GM12878 (cell line): ENCODE data around the gene SBNO2. TPM values are rescaled to one million over a fixed set of nuclear protein-coding genes. Genes with fewer than 3 reads are reported as not detected.

Experiments
- ATAC-seq: fragments of 200-7000 bp; cut with Tn5 transposase; 3 replicates; pipeline ENCODE4 v1.9.1; 2020; ENCODE audit warnings: mild to moderate bottlenecking, moderate library complexity
- BruUV-seq: library from RNA; stranded (reverse); fragments of 400-500 nt; replicated peaks from 2 replicates; lab custom pipeline; 2021; lab: Mats Ljungman, UMichigan
- CTCF ChIA-PET: fragments of 300-600 bp; sonication (Branson Sonifier 250); formaldehyde crosslinking; extraction: SDS; loops from one replicate; lab custom pipeline; 2021; ENCODE audit warnings: inconsistent platforms; lab: Yijun Ruan, JAX
- POLR2A ChIA-PET: fragments of 350-600 bp; formaldehyde crosslinking; extraction: SDS; loops from one replicate; lab custom pipeline; 2021; ENCODE audit warnings: inconsistent platforms; lab: Charles Lee
- RAD21 ChIA-PET: fragments of 300-600 bp; sonication (Branson Sonifier 250); formaldehyde crosslinking; loops from one replicate; lab custom pipeline; 2023; ENCODE audit warnings: antibody characterized with exemption; ENCODE audit not compliant: unreplicated experiment; lab: Charles Lee
- SMC1A ChIA-PET: fragments of 300-600 bp; sonication (Branson Sonifier 250); formaldehyde crosslinking; loops from one replicate; lab custom pipeline; 2023; ENCODE audit not compliant: unreplicated experiment, uncharacterized antibody; lab: Charles Lee
- DNase-seq: peaks from one replicate; pipeline ENCODE4 v3.0.0-alpha.2; 2011; ENCODE audit warnings: low read depth, low spot score
- FAIRE-seq: peaks from 3 replicates; lab custom pipeline; 2011; peaks lifted over from hg19 to GRCh38; lab: Jason Lieb, UNC
- H2AFZ ChIP-seq: 2 replicates; pipeline ENCODE4 v1.6.0; 2011; ENCODE audit warnings: low read depth, low read length, control low read depth; ENCODE audit not compliant: control insufficient read depth
- H3K27ac ChIP-seq: 2 replicates; pipeline ENCODE4 v1.5.1; 2011; ENCODE audit warnings: control low read depth; ENCODE audit not compliant: control insufficient read depth, insufficient read depth
- H3K27me3 ChIP-seq, 2 experiments: replicated peaks in 1 of 2; 2 replicates each; pipeline versions ENCODE4 v1.6.0 to v1.6.1; 2011; ENCODE audit warnings: low read length in 1 of 2; ENCODE audit not compliant: control insufficient read depth in 2 of 2, insufficient read depth in 2 of 2
- H3K36me3 ChIP-seq, 2 experiments: 2 replicates each; pipeline ENCODE4 v1.5.1; 2011; ENCODE audit warnings: low read length in 1 of 2; ENCODE audit not compliant: control insufficient read depth in 2 of 2, insufficient read depth in 2 of 2
- H3K4me1 ChIP-seq: 2 replicates; pipeline ENCODE4 v1.6.1; 2011; ENCODE audit warnings: mild to moderate bottlenecking, low read length, moderate library complexity, mixed read lengths; ENCODE audit not compliant: control insufficient read depth, insufficient read depth
- H3K4me2 ChIP-seq: 2 replicates; pipeline ENCODE4 v1.6.0; 2011; ENCODE audit warnings: control low read depth; ENCODE audit not compliant: control insufficient read depth, insufficient read depth
- H3K4me3 ChIP-seq: fragments of 200-600 bp; sonication (generic); 2 replicates; pipeline ENCODE4 v1.5.1; 2016
- H3K79me2 ChIP-seq: 2 replicates; pipeline ENCODE4 v1.6.0; 2011; ENCODE audit warnings: low read length; ENCODE audit not compliant: control insufficient read depth, insufficient read depth
- H3K9ac ChIP-seq: 2 replicates; pipeline ENCODE4 v1.8.0; 2011; ENCODE audit warnings: low read length, control low read depth, mixed read lengths; ENCODE audit not compliant: control insufficient read depth, insufficient read depth
- H3K9me3 ChIP-seq: replicated peaks from 3 replicates; pipeline ENCODE4 v1.5.1; 2011; ENCODE audit warnings: mild to moderate bottlenecking, low read length; ENCODE audit not compliant: control insufficient read depth, insufficient read depth
- H4K20me1 ChIP-seq: 2 replicates; pipeline ENCODE4 v1.6.0; 2011; ENCODE audit not compliant: control insufficient read depth, insufficient read depth
- E2F8 ChIP-seq: fragments of 450-650 bp; IDR thresholded peaks from 2 replicates; pipeline ENCODE4 v1.6.1; 2018; ENCODE audit warnings: mild to moderate bottlenecking, low read depth, moderate library complexity; ENCODE audit not compliant: partially characterized antibody
- EP300 ChIP-seq, 2 experiments: fragments of 150-350 bp in 1 of 2; IDR thresholded peaks; 2 replicates each; pipeline ENCODE4 v1.6.1; 2011 to 2012; ENCODE audit warnings: low read depth in 2 of 2, low read length in 2 of 2, borderline replicate concordance in 1 of 2, improper control_type of control experiment in 1 of 2, inconsistent platforms in 1 of 2; ENCODE audit not compliant: control insufficient read depth in 1 of 2
- GATAD2B ChIP-seq: fragments of 450-650 bp; conservative IDR thresholded peaks from 2 replicates; pipeline ENCODE4 v1.6.1; 2017; ENCODE audit warnings: low read depth, mild to moderate bottlenecking, moderate library complexity
- NBN ChIP-seq: fragments of 450-650 bp; IDR thresholded peaks from 2 replicates; pipeline ENCODE4 v1.6.1; 2016
- ZBTB33 ChIP-seq: fragments of 450-650 bp; IDR thresholded peaks from 2 replicates; pipeline ENCODE4 v1.6.1; 2017; ENCODE audit warnings: mild to moderate bottlenecking
- WGBS: methylation state at CpG from one replicate; pipeline ENCODE4 v1.1.6; 2016; ENCODE audit warnings: low lambda C conversion rate; ENCODE audit not compliant: insufficient replicate concordance, insufficient coverage; ENCODE audit errors: missing lambda C conversion rate; 5-methylcytosine and 5-hydroxymethylcytosine counted together
- in situ Hi-C: fragments of 300-500 bp; cut with MboI; formaldehyde crosslinking; loops from 9 replicates; pipeline ENCODE4 v1.14.3; 2018; ENCODE audit warnings: mixed read lengths
- intact Hi-C: fragments of 100-400 bp; cut with micrococcal nuclease; formaldehyde crosslinking; loops from one replicate; pipeline ENCODE4 v1.14.2; 2022; ENCODE audit not compliant: unreplicated experiment
- polyA plus RNA-seq, 11 experiments: library from polyadenylated mRNA; depleted of rRNA in 4 of 11; unstranded in 6 of 11; stranded (reverse) in 5 of 11; fragments of >200 nt; fragmentation: Nextera tagmentation in 4 of 11; fragmentation: Illumina TruSeq in 1 of 11; extraction: Ambion mirVana in 4 of 11; extraction: Trizol in 1 of 11; gene quantifications; 1 replicate in 1 of 11; 2 replicates in 10 of 11; pipeline versions ENCODE4 v1.2.1 to v1.2.3, GENCODE V29; 2011 to 2016; ENCODE audit warnings: inconsistent platforms in 2 of 11, missing spikeins in 2 of 11, low read depth in 1 of 11
- total RNA-seq, 4 experiments: library from RNA; depleted of rRNA in 3 of 4; stranded (reverse); fragments of >200 nt in 3 of 4; fragmentation: Illumina TruSeq in 1 of 4; extraction: Trizol in 1 of 4; gene quantifications; 2 replicates each; pipeline versions ENCODE4 v1.2.1 to v1.2.3, GENCODE V29; 2013 to 2021
- TF ChIP-seq, protein P1 (sequence below), 3 experiments: IDR thresholded peaks in 2 of 3; conservative IDR thresholded peaks in 1 of 3; 2 replicates each; pipeline ENCODE4 v1.5.1; 2011; ENCODE audit warnings: low read depth in 3 of 3, low read length in 3 of 3, mild to moderate bottlenecking in 3 of 3, control low read depth in 2 of 3, moderate library complexity in 2 of 3, inconsistent platforms in 1 of 3, mixed read lengths in 1 of 3; ENCODE audit not compliant: control insufficient read depth in 2 of 3, insufficient read depth in 1 of 3; ENCODE audit errors: extremely low read depth in 1 of 3
- TF ChIP-seq, protein P2 (sequence below): IDR thresholded peaks from 2 replicates; pipeline ENCODE4 v1.6.1; 2012; ENCODE audit warnings: low read depth, low read length, improper control_type of control experiment
- TF ChIP-seq, protein P3 (sequence below): fragments of 450-650 bp; IDR thresholded peaks from 2 replicates; pipeline ENCODE4 v1.6.1; 2017; ENCODE audit warnings: borderline replicate concordance

Gene SBNO2
- total and polyA plus RNA-seq, 10 of the 15 experiments (the other 5 are each of a cell fraction or from before 2014, with no cell fraction given): 0.08 to 44.6 (median 5.4) TPM

GRCh38 chr19:1113986-1114483 is 60.0 kb downstream of the SBNO2 start (continued):
- TF ChIP-seq ZBTB33: no peak
- no peak for TF ChIP-seq EP300 (IDR thresholded peaks at IDR 0.05; ENCODE audit: borderline replicate concordance in 1 of 2, control insufficient read depth in 1 of 2, low read depth in 2 of 2, low read length in 2 of 2)

- Histone ChIP-seq H3K79me2 (no peaks in the 10 kb centered on the region), H3K9me3 (no peaks in the 10 kb centered on the region), H3K36me3 (peaks cover 0 to 28% of the 10 kb centered on the region in 2 experiments; a peak in 3 of 4 replicates), H3K9ac (no peak overlapping the region), H2AFZ (no peak overlapping the region), H4K20me1 (no peaks in the 10 kb centered on the region), H3K4me3 (no peak overlapping the region), H3K27ac (no peak overlapping the region), H3K4me1 (0 out of 2 replicates have a peak, but pooled peaks cover 3% of the 10 kb centered on the region), H3K27me3 (no peaks in the 10 kb centered on the region), H3K4me2 (no peak overlapping the region)
- in situ Hi-C loops (no loop called here), intact Hi-C loops (loop anchor here (5.0 kb wide), 1 partner anchor 79 kb away; no protein-coding TSS in a partner anchor)
- no TSS peak for BruUV-seq
- ChIA-PET POLR2A (interaction anchor here (0.6 to 1.4 kb wide), 8 partner anchors 15 to 92 kb away, joined by 3 to 8 read pairs (median 3); no protein-coding TSS in a partner anchor), CTCF (interaction anchor here (0.6 to 3.1 kb wide), 32 partner anchors 9 to 260 kb away, joined by 3 to 49 read pairs (median 4); partner anchors contain the start of genes ABCA7, ARHGAP45, ATP5F1D and CNN2), SMC1A (interaction anchor here (0.9 to 3.1 kb wide), 11 partner anchors 11 to 127 kb away, joined by 3 to 24 read pairs (median 4); partner anchors contain the start of gene RNU6-2), RAD21 (interaction anchor here (0.6 to 3.0 kb wide), 29 partner anchors 10 to 156 kb away, joined by 3 to 38 read pairs (median 4); partner anchors contain the start of genes ABCA7, CBARP and CIRBP)
- ATAC-seq (peak; percentile 93), DNase-seq (peak; percentile 24), FAIRE-seq (peak; percentile 81)
- 42% methylated on average over 31 of the region's 44 CpGs for WGBS
- TF ChIP-seq E2F8 (no peak), NBN (0 out of 2 replicates have a peak, but pooled peaks have one; percentile 15), GATAD2B (peak; percentile 38; the same call in 1 of the 2 replicates)
- TF ChIP-seq, protein P1, sequence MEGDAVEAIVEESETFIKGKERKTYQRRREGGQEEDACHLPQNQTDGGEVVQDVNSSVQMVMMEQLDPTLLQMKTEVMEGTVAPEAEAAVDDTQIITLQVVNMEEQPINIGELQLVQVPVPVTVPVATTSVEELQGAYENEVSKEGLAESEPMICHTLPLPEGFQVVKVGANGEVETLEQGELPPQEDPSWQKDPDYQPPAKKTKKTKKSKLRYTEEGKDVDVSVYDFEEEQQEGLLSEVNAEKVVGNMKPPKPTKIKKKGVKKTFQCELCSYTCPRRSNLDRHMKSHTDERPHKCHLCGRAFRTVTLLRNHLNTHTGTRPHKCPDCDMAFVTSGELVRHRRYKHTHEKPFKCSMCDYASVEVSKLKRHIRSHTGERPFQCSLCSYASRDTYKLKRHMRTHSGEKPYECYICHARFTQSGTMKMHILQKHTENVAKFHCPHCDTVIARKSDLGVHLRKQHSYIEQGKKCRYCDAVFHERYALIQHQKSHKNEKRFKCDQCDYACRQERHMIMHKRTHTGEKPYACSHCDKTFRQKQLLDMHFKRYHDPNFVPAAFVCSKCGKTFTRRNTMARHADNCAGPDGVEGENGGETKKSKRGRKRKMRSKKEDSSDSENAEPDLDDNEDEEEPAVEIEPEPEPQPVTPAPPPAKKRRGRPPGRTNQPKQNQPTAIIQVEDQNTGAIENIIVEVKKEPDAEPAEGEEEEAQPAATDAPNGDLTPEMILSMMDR (IDR thresholded peaks at IDR 0.05 in 2 of 3, conservative IDR thresholded peaks at IDR 0.05 in 1 of 3; ENCODE audit: control insufficient read depth in 2 of 3, extremely low read depth in 1 of 3, insufficient read depth in 1 of 3, low read depth in 3 of 3, low read length in 3 of 3): peak; percentile 62 to 90 (median 90)
- TF ChIP-seq, protein P2, sequence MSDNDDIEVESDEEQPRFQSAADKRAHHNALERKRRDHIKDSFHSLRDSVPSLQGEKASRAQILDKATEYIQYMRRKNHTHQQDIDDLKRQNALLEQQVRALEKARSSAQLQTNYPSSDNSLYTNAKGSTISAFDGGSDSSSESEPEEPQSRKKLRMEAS: peak; percentile 21; the same call in 1 of the 2 replicates
- TF ChIP-seq, protein P3, sequence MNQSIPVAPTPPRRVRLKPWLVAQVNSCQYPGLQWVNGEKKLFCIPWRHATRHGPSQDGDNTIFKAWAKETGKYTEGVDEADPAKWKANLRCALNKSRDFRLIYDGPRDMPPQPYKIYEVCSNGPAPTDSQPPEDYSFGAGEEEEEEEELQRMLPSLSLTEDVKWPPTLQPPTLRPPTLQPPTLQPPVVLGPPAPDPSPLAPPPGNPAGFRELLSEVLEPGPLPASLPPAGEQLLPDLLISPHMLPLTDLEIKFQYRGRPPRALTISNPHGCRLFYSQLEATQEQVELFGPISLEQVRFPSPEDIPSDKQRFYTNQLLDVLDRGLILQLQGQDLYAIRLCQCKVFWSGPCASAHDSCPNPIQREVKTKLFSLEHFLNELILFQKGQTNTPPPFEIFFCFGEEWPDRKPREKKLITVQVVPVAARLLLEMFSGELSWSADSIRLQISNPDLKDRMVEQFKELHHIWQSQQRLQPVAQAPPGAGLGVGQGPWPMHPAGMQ: no peak
Measured at GRCh38 chr19:1113030-1113985, 60.8 kb downstream of the SBNO2 start.
